ENCODE measurements around the gene SIAE. TPM values are rescaled to one million over a fixed set of nuclear protein-coding genes. Genes with fewer than 3 reads are reported as not detected.

Gene SIAE
- total RNA-seq, 1 experiment from 2014 or later = 18.0 TPM

DNA sequence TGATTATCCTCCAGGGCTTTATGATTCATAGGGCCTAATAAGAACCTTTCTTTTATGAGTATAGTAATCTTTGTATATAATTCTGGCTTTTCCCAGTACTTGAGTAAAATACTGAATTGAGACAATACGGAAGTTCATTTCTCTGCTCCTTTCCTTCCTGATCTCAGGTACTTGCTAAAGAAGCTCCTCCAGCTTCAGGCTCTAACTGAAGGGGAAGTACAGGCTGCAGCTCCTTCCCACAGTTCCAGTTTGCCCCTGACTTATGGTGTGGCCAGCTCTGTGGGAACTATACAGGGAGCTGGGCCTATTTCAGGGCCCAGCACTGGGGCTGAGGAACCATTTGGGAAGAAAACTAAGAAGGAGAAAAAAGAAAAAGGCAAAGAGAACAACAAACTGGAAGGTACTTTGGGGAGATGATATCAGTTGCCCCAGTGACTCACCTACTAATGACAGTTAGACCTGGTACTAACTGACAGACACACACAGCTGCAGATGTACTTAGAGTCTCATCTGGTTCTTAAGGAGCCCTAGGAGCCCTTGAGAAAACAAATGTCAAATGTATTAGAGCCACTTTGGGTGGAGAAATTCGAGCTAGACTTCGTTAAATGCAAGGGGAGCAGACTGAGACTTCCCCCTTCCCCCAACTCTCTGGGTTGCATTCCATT lies 47.9 kb downstream of the SIAE start:
- no peak for DNase-seq (ENCODE audit: low read depth)

DNA sequence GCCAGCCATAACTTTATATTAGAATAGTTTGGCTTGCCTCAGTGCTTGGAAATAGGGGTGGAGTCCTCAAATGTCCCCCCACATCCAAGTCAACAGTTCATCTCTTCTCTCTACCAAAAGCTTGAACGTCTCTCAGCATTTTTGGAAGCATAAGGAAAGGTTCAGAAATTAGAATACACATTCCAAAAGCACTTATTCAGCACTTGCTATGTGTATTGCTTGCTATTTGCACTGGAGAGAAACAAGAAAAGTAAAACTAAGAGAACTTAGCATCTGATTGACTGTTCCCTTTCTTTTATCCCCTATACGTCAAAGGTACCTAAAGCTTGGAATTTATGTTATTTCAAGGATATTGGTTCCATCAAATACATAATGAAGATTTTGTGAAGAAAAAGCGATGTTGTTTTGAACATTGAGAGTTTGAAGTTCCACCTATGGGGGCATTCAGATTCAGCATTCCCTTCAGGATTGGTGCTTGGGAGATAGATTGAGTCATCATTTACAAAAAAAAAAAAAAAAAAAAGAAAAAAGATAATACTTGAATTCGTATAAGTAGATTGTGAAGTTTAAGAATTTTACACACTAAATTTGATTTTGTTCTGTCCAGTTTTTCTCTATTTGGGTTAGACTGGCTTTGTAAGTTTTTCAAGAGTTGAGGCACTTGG lies 49.5 kb downstream of the SIAE start:
- DNase-seq (ENCODE audit: low read depth) = no peak

DNA sequence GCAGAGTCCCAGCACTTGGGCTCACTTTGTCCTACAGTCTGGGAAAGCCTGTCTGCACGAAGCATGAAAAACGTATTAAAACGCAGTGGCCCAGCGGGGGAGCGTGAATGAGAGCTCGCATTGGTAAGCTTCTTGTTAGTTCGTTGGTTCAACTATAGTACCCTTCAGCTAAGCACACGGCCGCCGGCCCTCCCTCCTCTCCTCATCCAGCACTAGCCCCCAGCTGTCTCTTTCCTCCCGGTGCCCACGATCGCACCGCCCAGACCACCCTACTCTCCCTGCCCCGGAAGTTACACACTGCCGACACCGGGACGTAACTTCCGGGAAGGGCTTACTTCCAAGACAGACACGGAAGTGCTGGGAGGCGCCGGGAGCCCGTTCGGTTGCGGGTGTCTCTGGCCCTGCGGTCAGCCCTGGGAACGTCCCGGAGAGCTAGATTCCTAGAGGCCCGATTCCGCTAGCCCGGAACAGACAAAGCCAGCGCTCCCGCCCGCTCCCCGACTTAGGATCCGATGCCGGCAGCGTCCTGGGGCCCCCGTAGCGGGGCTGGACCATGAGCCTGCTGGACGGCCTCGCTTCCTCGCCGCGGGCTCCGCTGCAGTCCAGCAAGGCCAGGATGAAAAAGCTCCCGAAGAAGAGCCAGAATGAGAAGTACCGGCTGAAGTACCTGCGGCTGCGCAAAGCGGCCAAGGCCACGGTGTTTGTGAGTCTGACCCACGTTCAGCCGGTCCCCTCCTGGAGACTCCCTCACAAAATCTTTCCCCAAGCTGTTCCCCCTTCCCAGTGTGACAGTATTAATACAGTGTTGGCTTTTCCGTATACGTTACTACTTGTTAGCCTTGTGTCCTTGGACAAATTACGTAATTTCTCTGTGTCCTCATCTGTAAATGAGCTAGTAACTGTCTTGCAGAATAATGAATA lies 50.7 kb downstream of the SIAE start, which contains the start of gene TBRG1:
TBRG1 (plus strand) TSS at position 334 of the 921 bp plus-strand sequence; CDS start at position 554, 220 bp downstream.
- peak; percentile 91 for DNase-seq (ENCODE audit: low read depth)

DNA sequence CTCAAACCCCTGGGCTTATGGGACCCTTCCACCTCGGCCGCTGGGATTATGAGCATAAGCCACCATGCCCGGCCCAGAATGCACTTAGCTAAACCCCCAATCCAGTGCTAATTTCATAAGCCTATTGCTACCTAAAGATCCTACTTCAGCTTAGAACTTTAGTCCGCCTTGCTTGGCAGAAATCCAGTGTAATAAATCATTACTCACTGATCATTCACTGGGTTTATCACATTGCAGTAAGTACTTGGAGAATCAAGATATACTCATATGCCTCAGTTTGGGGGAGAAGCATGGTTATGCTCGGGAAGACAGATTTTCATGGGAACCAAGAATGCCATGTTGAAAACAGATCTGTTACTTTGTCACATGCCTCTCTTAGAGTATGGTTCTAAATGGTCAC lies 54.7 kb downstream of the SIAE start:
- no peak for DNase-seq (ENCODE audit: low read depth)

DNA sequence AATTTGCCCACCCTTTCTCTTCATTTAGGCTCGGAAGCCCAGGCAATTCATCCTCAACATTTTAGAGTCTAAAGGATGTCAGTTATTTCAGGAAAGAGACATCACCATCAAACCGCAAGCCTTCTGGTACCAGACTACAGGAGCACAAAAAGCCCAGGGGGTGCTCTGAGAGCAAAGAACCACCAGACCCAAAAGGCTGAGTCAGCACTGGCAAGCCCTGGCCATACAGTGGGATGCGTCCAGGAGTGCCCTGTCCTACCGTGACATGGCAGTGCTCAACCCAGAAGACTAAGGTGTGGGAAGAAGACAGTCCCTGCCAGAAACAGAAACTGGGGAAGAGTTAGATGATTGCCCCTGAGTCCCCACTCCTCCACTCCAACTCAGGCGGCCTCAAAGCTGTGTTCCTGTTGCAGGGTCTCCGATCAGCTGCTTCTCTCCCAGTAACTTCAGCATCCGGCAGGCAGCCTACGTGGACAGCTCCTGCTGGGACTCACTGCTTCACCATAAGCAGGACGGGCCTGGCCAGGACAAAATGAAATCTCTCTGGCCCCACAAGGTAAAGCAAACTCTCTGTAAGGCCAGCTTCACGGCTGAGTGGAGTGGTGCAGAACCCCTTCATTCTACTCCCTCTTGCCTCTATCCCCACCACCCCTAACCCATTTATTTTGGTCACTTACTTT lies 60.8 kb downstream of the SIAE start:
- DNase-seq (ENCODE audit: low read depth) = no peak

DNA sequence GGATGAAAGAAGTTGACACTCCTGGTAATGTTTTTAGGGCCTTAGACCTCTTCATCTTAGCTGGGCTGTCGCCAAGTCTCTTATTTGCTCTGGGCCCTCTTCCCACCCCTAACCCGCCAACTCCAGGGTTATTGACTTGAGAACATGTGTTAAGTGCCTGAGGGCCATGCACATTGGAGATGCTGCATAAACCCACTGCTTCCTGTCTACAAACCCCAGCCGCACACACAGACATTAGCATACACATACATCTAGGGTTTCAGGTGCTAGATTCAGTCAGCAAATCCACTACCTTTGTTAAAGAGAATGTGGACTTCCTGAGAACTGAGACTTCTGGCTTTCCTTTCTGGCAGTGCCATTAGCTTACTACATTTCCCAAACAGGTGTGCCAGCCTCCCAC lies 61.5 kb downstream of the SIAE start:
- no peak for DNase-seq (ENCODE audit: low read depth)

DNA sequence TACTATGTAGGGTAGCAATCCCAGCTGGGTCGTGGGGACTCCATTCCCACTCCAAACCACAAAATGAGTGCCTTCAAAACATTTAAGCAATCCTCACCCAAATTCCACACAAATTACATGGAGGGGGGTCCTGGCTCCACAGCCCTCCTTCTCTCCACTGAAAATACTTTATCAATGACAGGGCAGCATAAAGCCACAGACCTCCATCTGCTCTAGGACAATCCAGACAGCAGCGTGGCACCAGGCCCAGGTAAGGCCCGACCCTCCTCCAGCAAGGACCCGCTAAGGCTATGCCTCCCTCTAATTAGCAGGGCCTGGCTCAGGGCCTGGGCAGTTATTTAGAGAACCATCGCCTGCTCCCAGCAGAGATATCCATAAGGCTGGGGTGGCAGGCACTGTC lies 62.5 kb downstream of the SIAE start, which contains the start of gene PANX3:
PANX3 (plus strand) TSS at position 365 of the 400 bp plus-strand sequence. CDS start 129 bp downstream, outside the sequence.
- no peak for DNase-seq (ENCODE audit: low read depth)

DNA sequence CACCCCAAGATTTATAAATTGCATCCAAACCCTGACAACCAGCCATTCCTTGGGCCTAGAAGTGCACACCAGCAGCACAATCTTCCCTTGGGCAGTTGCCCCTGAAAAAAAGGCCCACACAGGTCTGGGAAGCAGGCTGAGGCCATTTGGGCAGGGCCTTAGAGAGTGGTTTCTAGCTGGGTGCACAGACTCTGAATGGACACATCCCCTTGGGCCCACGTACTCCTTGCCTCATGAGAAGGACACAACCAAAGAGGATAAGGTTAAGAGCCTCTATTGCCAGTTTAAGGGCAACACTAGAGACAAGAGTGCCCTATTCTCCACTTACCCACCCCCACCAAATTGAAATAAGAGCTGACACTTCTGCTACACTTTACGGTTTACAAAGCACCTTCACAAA lies 63.2 kb downstream of the SIAE start:
- no peak for DNase-seq (ENCODE audit: low read depth)

DNA sequence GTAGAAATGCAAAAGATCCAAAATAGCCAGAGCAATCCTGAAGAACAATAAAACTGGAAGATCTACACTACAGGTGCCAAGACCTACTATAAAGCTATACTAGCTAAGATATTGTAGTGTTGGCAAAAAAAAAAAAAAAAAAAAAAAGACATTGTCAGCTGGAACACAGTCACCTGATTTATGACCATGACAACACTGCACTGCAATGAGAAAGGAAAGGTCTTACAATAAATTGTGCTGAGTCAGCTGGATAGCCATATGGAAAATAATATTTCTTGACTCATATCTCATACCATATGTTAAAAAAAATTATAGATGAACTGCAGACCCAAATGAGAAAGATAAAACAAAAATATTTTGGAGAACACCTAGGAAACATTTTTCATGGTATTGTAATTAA lies 65.4 kb downstream of the SIAE start:
- peak; percentile 22 for DNase-seq (ENCODE audit: low read depth)

DNA sequence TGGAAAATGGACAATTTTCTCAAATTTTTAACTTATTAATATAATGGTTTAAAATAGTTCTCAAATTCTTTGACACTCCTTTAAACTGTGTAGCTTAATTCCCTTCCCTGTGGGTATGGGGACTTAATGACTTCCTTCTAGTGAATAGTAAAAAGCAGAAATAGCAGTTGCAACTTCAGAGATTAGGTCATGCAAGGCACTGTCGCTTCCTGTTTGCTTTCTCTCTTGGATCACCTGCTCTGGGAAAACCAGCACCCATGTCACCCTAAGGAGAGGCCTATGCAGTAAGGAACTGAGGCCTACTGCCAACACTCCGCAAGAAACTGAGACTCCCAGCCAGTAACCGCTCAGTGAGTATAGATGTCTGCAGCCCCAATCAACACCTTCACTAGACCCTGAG lies 67.8 kb downstream of the SIAE start:
- no peak for DNase-seq (ENCODE audit: low read depth)

DNA sequence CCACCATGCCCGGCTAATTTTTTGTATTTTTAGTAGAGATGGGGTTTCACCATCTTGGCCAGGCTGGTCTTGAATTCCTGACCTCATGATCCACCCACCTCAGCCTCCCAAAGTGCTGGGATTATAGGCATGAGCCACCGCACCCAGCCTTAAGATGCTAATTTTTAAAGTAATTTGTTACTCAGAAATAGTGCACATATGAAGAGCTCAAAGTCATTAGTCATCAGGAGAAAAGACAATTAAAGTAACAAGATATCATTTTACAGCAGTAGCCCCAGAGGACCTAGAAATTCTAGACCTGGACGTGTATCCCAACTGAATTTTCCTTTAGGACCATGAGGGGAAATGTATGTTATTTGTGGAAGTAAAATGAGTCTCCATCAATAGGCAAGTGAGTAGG lies 70.8 kb downstream of the SIAE start:
- DNase-seq (ENCODE audit: low read depth) = peak; percentile 28

DNA sequence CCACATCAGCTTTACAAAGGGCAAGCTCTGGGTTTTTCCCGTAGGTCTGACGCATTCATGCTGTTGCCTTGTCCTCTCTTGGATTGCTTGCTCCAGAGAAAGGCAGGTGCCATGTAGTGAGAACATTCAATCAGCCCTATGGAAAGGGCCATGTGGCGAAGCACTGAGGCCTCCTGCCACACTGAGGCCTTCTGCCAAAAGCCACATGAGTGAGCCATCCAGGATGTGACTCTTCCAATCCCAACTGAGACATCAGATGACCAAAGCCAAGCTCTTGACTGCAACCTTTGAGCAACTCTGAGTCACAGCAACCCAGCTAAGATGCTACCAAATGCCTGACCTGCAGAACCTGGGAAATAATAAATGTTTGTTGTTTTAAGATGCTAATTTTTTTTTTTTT lies 71.3 kb downstream of the SIAE start:
- DNase-seq (ENCODE audit: low read depth) = peak; percentile 93

DNA sequence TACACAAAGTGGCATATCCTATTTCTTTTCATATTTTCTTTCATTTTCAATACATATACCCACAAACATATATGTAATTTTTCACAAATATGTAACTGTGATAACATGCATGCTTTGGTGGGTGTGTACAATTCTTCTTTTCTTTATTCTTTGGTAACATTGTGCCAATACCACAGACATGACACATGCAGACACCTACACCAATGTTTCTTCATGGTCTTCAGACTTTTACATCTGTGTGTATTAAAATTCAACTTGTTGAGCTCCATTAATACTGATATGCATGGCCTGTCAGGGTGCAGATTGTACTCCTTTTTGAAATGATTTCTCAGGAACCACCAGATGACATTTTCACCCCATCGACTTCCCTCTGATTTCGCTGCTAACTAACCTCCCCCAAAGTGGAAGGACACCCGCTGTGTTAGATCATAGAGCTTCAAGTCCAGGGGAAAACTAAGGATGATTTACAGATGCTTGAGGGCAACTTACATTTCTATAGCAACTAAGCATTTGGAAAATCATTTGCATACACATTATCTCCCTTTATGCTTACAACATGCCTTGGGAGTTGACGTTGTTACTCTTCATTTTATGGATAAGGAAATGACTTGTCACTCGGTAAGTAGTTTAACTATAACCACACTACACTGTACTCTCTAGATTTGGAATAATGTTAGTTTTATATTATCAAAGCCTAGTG lies 72.8 kb downstream of the SIAE start:
- no peak for DNase-seq (ENCODE audit: low read depth)

DNA sequence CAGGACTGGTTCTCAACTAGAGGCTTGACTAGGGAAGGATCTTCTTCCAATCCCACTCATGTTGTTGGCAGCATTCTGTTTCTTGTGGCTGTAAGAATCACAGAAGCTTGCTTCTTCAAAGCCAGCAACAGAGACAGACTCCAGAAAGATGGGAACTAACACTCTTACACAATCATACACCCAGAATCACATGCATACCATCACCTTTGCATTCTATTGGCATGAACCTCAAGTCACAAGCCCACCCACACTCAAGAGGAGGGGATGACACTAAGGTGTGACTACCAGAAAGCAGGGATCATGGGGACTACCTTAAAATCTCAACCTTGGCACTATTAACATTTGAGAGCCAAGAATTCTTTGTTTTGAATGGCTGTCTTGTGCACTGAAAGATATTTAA lies 75.9 kb downstream of the SIAE start:
- no peak for DNase-seq (ENCODE audit: low read depth)

DNA sequence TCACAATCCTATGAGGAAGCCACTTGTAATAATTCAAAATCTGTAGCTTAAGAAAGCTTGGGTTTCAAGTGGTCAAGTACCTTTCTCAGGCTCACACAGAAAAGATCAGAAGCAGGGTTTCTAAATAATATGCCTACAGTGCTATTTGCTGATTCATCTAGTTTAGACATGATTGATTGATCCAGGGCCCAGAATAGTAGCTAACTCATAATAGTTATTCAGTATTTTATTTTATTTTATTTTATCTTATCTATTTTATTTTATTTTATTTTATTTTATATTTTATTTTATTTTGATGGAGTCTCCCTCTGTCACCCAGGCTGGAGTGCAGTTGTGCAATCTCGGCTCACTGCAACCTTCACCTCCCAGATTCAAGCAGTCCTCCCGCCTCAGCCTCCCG lies 78.2 kb downstream of the SIAE start:
- DNase-seq (ENCODE audit: low read depth) = no peak

DNA sequence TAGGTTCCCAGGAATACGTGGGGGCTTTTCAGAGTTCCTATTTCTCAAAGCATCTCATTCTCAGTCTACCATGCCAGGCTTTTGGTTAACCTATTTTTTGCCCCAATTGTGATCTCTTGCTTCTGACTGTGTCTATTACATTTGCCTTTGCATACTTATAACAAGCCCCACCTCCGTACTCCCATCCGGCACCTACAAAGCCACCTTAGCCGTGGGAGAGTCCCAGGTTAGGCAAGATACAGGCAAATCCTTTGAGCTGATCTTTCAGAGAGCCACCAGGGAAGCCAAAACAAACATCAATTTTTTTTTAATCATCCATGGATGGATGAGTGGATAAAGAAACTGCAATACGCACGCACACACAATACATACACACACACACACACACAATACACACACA lies 80.9 kb downstream of the SIAE start:
- DNase-seq (ENCODE audit: low read depth) = no peak

DNA sequence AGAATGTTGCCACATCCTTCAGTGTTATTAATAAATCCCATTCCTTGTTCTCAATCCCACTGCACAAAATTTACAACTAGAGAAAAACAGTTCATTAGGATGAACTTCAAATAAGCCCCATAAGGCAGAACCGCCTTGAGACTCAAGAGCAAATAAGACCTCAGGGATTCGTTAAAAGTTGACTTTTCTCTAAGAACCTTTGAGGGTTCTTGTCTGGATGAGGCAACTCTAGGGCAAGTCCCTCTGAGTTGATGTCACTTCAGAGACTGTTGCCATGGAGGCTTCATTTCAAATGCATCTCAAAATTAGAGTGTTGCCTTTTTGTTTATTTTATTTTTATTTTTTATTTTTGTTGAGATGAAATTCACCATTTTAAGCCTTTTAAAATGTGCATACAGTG lies 82.1 kb downstream of the SIAE start:
- no peak for DNase-seq (ENCODE audit: low read depth)

DNA sequence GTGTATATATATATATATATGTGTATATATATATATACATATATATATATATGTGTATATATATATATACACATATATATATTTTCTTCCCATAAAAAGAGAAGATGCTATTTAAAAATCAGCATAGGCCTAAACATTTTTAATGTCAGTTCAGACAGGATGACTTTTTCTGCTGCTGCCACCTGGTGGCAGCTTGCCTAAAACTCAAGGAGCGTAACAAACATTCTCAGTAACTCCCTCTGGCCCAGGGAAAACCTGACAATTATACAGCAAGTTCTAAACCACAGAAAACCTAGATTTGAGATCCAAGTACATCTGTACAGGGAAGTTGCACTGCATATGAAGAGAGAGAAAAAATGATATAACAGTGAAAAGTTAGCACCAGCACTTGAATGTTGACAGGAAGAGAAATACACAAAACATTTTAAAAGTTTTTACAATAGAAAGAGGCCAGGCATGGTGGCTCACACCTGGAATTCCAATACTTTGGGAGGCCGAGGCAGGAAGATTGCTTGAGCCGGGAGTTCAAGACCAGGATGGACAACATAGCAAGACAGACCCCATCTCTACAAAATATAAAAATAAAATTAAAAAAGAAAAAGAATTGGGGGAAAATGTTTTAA lies 87.2 kb downstream of the SIAE start:
- DNase-seq (ENCODE audit: low read depth) = peak; percentile 58

DNA sequence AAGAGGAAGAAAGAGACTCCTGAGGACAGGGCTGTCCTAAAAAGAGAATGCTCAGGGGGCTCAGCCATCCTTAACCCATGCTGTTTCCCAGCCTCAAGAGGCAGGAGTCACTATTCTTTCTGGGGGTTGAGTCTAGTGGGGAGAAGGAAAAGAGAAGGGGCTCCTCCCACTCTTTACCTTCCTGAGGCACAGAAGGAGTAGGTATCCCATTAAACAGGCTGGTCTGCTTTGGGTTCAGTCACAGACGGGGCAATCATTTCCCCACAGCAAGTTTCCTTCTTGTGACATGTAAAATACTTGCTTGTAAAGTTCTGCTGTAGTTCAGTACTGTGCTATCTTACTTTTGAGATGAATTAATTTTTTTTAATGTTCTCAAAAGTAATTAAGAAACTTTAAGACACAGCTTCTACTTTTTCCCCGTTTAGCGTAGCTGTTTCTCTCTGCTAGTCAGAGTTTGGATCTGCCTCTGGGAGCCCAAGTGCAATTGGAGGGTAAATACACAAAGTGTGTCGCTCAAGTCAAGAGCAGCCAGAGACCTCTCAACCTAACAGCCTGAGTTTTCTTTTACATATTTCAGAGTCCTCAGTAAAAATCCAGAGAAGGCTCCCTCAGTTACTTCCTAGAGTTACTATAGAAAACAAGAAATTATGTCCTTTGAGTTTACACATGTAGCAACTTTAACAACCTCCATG lies 88.7 kb downstream of the SIAE start:
- no peak for DNase-seq (ENCODE audit: low read depth)

DNA sequence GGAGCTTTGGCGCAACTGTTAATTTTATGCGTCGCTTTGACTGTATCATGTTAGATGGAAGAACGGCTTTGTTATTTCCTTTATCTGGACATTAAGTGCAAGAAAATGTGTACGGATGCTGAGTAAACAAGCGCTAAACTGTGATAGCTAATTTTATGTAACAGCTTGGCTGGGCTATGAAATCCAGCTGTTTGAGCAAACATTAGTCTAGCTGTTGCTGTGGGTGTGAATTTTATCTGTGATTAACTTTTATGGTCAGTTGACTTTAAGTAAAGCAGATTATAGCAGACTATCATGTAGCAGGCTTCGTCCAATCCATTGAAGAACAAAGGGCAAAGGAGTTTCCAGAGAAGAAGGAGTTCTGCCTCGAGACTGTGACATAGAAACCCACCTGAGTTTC lies 89.8 kb downstream of the SIAE start:
- no peak for DNase-seq (ENCODE audit: low read depth)
